Retinal pigment epithelial cell (primary cell): ENCODE results near the gene MARCHF2.

Experiments used
- DNase-seq: peaks from one replicate; pipeline ENCODE4 v3.0.0-alpha.2; 2010; ENCODE audit warnings: low read depth
- H3K4me3 ChIP-seq: 2 replicates; pipeline ENCODE4 v1.5.1; 2011; ENCODE audit warnings: mild to moderate bottlenecking, low read length, control low read depth, moderate library complexity
- TF ChIP-seq, protein P1 (sequence below): conservative IDR thresholded peaks from 2 replicates; pipeline ENCODE4 v1.5.1; 2011; ENCODE audit warnings: low read depth, low read length, control low read depth, inconsistent platforms

The MARCHF2 gene

DNA sequence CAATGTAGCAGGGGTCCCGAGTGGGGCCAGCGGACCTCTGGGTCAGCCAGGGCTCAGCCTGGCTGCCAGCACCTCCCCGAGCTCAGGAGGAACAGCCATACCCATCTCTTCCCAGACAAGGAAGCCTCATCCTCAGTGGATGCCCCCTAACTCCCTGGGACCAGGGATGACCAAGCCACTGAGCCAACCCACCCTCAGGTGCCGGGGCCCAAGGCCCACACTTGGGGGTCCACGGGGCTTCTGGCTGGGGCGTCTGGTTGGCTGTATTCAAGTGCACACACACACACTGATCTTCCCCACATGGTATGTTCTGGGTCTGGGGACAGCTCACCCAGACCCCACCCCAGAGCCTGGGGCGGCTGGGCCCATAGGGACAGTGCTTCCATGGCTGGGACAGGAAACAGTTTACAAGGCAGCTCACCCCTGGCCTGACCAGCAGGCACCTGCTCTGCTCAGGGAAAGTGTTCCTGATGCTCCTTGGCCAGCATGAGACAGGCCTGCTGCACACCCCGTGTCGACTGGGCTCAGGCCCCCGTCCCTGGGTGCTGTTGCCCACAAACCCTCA lies 15.3 kb upstream of the MARCHF2 start:
- no peak overlapping the region for H3K4me3 ChIP-seq

DNA sequence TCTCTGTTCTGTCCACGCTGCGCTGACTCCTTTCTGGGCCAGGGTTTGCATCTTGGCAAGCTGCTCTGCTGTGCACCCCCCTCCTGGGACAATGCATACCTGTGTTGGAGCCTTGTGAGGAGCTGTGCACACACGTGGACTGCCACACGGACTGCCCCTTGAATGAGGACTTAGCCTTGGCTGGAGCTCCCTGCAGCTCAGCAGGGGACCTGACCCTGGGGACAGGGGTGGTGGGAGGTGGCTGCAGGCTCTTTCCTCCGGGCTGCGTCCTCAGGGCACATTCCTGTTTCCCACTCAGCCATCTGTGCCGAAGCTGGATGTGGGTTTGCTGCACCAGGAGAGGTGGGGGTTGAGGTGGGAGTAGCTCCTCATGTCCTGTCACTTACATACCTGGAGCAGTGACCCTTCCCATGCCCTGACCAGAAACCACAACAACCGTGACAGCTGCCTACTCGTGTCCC lies 14.8 kb upstream of the MARCHF2 start:
- TF ChIP-seq, protein P1, sequence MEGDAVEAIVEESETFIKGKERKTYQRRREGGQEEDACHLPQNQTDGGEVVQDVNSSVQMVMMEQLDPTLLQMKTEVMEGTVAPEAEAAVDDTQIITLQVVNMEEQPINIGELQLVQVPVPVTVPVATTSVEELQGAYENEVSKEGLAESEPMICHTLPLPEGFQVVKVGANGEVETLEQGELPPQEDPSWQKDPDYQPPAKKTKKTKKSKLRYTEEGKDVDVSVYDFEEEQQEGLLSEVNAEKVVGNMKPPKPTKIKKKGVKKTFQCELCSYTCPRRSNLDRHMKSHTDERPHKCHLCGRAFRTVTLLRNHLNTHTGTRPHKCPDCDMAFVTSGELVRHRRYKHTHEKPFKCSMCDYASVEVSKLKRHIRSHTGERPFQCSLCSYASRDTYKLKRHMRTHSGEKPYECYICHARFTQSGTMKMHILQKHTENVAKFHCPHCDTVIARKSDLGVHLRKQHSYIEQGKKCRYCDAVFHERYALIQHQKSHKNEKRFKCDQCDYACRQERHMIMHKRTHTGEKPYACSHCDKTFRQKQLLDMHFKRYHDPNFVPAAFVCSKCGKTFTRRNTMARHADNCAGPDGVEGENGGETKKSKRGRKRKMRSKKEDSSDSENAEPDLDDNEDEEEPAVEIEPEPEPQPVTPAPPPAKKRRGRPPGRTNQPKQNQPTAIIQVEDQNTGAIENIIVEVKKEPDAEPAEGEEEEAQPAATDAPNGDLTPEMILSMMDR, result no peak
- no peak for DNase-seq
- no peak overlapping the region for H3K4me3 ChIP-seq

More for the DNA sequence above, 15.3 kb upstream of the MARCHF2 start:
- DNase-seq, result no peak
- TF ChIP-seq, protein P1, result no peak

DNA sequence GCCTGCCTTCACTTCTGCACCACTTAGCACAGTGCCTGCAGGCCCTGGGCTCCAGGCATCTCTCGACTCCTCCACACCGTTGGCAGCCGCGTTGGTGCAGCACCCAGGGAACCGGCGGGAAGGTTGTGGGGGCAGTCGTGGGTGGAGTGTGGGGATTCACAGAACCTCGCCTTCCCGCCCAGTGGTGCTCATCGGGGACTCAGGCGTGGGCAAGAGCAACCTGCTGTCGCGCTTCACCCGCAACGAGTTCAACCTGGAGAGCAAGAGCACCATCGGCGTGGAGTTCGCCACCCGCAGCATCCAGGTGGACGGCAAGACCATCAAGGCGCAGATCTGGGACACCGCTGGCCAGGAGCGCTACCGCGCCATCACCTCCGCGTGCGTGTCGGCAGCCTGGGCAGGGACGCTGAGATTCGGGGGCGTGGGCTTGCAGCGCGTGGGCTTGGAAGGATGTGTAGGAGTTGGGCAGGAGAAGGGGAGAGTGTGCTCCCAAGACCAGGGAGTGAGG lies 13.4 kb upstream of the MARCHF2 start:
- DNase-seq, result no peak
- no peak overlapping the region for H3K4me3 ChIP-seq
- TF ChIP-seq, protein P1, result no peak

DNA sequence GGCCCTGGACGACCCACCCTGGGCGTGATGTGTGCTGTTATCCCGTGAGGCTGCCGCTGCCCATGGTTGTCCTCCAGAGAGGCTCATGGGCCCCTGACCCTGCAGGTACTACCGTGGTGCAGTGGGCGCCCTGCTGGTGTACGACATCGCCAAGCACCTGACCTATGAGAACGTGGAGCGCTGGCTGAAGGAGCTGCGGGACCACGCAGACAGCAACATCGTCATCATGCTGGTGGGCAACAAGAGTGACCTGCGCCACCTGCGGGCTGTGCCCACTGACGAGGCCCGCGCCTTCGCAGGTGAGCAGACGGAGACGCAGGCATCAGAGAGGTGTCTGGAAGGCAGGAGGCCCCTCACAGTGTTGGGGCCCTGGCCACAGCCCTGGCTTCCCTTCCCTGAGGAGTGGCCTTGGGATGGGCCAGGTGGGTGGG lies 11.1 kb upstream of the MARCHF2 start:
- TF ChIP-seq, protein P1, result no peak
- no peak overlapping the region for H3K4me3 ChIP-seq
- DNase-seq, result no peak

DNA sequence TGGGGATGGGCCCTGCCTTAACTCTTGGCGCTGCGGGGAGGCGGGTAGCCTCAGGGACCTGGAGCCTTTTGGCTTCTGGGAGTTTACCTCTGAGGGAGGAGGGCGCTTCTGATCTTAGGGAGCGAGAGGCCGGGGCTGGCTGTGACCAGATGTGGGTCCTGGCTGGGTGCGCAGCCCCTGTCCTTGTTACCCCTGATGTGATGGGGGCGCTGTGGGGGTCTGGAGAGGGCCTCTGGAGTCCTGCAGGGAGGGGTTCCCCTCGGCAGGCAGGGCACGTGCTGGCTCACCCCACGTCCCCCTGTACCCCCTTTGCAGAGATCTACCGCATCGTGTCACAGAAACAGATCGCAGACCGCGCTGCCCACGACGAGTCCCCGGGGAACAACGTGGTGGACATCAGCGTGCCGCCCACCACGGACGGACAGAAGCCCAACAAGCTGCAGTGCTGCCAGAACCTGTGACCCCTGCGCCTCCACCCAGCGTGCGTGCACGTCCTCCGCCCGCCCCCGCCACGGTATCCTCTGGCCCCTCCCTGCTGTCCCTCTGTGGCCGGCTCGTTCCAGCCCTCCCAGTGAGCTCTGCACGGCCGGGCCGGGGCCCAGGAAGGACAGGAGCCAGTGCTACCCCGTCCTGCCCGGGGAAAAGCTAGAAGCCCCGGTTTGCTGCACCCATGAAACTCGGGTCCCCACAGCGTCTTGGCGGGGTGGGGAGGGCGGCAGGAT lies 9.8 kb upstream of the MARCHF2 start:
- TF ChIP-seq, protein P1, result no peak
- no peak for DNase-seq
- H3K4me3 ChIP-seq, result no peak overlapping the region

DNA sequence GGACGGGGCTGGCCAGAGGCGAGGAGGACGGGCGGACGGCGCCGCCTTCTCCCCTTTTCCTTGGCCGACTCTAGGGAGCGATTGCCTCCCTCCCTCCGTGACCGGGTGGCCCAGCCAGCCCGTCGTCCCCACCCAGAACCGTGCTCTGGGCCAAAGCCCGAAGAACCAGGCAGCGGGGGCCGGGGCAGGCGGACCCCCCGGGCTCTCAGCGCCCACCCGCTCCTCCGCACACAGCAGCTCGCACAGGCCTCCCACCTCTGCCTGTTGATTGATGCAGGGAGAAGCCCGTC lies 9.3 kb upstream of the MARCHF2 start:
- TF ChIP-seq, protein P1, result no peak
- no peak overlapping the region for H3K4me3 ChIP-seq
- DNase-seq, result no peak
